ENCODE results near the gene HCRTR1. TPM values are rescaled to one million over a fixed set of nuclear protein-coding genes. Genes with fewer than 3 reads are reported as not detected.
A peak's percentile ranks its signal among the peaks of the same experiment; 100 is the strongest.

The HCRTR1 gene
- total RNA-seq, result not detected

DNA sequence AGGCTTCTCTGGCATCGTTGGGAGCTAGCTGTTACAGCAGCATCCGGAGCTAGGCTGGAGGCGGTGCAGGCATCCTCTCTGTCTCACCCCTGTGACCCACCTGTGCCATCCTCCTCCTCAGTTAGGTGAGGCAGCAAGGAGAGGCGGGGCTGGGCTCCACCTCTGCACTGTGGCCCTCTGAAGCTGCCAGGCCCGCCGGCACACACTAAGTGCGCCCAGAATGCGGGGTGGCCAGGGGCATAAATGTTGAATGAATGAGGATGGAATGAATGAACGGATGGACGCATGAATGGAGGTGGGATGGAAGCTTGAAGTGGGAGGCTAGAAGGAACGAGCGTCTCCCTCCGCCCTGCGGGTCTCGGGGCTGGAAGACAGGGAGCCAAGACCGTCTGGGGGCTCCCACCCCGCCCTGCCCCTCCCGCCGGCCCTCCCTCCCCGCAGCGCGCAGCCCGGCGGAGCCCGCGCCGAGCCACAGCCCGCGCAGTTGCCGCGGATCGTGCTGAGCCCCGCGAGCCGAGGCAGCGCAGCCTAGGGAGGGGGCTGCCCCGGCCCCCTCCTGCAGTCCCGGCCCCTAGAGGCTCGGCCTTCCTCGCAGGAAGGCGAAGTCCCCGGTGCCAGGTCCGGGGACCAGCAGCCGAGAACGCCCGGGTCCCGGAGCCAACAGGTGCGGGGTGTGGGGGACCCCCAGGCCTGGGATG lies at the start of gene HCRTR1:
HCRTR1 (plus strand) TSS at position 472 of the 698 bp plus-strand sequence. CDS start 1,504 bp downstream, outside the sequence.
- H3K4me1 Mint-ChIP-seq (ENCODE audit: low read depth), result peaks cover 2% of the 10 kb centered on the region
- ATAC-seq (peak; percentile 21), DNase-seq (no peak)
- no peak within 1 kb of the TSS for H3K27ac Mint-ChIP-seq
- POLR2A ChIA-PET, result no interaction called here
- no peak within 1 kb of the TSS for H3K4me3 Mint-ChIP-seq
- H3K27me3 Mint-ChIP-seq (ENCODE audit: low read depth), result peaks cover 20% of the 10 kb centered on the region
- CTCF ChIA-PET, result interaction anchor here (0.6 to 1.5 kb wide), 11 partner anchors 10 to 68 kb away, joined by 3 to 9 read pairs (median 4); no protein-coding TSS in a partner anchor
- no peaks in the 10 kb centered on the region for H3K36me3 Mint-ChIP-seq (ENCODE audit: low read depth)
- H3K9me3 Mint-ChIP-seq (ENCODE audit: insufficient read depth), result no peaks in the 10 kb centered on the region

DNA sequence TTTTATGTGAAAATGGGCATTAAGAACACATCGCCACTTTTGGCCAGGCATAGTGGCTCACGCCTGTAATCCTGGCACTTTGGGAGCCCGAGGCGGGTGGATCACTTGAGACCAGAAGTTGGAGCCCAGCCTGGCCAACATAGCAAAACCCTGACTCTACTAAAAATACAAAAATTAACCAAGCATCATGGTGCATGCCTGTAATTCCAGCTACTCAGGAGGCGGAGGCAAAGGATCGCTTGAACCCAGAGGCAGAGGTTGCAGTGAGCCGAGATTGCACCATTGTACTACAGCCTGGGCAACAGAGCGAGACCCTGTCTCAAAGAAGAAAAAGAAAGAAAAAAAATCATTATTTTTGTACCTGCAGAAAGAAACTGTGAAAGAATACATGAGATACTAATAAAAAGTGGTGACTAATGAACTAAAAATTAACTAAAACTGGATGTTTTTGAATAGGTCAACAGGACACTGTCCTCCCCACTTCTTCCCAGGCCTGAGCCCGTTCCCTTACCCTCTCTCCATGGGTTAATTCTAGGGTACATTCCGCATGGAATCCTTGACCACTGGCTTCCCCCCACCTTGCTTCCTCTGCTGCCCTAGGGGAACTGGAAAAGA lies 49.4 kb upstream of the HCRTR1 start:
- POLR2A ChIA-PET, result no interaction called here
- Mint-ChIP-seq H3K4me3 (no peak overlapping the region), H3K27ac (no peak overlapping the region), H3K9me3 (ENCODE audit: insufficient read depth) (no peaks in the 10 kb centered on the region), H3K4me1 (ENCODE audit: low read depth) (no peaks in the 10 kb centered on the region), H3K27me3 (ENCODE audit: low read depth) (peaks cover 18% of the 10 kb centered on the region), H3K36me3 (ENCODE audit: low read depth) (no peaks in the 10 kb centered on the region)
- DNase-seq (no peak), ATAC-seq (no peak)
- CTCF ChIA-PET, result interaction anchor here (1.0 to 2.5 kb wide), 2 partner anchors 19 to 221 kb away, joined by 3 to 9 read pairs; no protein-coding TSS in a partner anchor

DNA sequence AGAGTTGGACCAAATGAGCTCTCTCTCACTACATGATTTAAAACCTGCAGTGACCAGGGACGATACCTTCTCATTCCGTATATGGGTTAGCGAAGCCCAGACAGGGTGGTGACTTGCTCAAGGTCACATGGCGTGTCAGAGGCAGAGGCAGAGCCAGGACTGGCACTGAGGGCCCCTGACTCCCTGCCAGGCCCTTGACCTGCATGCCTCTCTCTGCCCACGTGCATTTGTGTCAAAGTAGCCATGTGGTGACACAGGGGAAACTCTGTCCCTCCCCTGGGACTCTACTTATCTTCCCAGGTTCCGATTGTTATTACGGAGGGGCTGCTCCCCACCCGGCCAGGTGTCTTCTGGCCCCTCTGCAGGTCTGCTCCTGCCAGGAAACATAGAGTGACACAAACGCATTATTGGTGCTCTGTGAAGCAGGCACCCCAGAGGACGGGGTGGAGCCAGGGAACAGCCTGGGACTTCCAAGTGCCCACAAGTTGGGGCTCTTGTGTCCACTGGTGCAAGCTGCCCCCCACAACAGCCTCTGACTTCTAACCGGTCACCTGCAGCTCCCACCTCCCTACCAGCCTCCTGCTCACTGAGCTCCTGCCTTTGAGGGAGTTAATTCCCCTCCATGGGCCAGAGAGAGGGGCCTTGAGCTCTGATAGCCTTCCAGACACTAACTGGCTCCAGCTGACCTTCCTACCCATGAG lies 48.4 kb upstream of the HCRTR1 start:
- H3K4me3 Mint-ChIP-seq, result no peak overlapping the region
- H3K9me3 Mint-ChIP-seq (ENCODE audit: insufficient read depth), result no peaks in the 10 kb centered on the region
- no peak for ATAC-seq
- H3K36me3 Mint-ChIP-seq (ENCODE audit: low read depth), result no peaks in the 10 kb centered on the region
- no peaks in the 10 kb centered on the region for H3K4me1 Mint-ChIP-seq (ENCODE audit: low read depth)
- no peak overlapping the region for H3K27ac Mint-ChIP-seq
- CTCF ChIA-PET, result interaction anchor here (1.0 to 2.5 kb wide), 3 partner anchors 20 to 220 kb away, joined by 3 to 9 read pairs (median 7); no protein-coding TSS in a partner anchor
- peaks cover 18% of the 10 kb centered on the region for H3K27me3 Mint-ChIP-seq (ENCODE audit: low read depth)
- no peak for DNase-seq
- POLR2A ChIA-PET, result no interaction called here

DNA sequence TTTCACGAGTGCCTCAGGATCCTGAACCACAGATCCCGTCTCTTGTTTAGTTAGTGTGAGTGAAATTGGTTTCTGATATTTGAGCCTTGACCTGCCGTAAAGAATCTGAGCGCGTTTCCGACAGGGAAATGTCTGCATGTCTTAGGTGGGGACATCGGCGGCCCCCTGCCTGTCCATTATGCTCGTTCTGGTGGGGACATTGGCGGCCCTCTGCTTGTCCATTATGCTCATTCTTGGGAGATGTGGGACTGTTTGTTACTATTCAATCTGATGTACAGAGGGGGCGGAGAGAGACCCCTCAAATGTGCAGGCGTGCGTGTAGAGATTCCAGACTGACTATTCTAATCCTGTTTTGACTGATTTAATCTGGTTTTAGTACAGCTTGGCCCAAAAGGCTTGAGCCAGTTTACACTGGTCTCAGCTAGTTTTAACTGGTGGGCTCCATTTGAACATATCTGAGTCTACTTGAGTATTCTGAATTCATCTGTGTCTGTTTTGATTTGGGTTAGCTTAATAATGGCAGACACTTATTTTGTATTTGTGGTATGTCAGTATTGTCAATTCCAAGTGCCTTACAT lies 47.8 kb upstream of the HCRTR1 start:
- DNase-seq (no peak), ATAC-seq (no peak)
- Mint-ChIP-seq H3K4me1 (ENCODE audit: low read depth) (no peaks in the 10 kb centered on the region), H3K27me3 (ENCODE audit: low read depth) (peaks cover 18% of the 10 kb centered on the region), H3K27ac (no peak overlapping the region), H3K36me3 (ENCODE audit: low read depth) (no peaks in the 10 kb centered on the region), H3K4me3 (no peak overlapping the region), H3K9me3 (ENCODE audit: insufficient read depth) (no peaks in the 10 kb centered on the region)
- ChIA-PET CTCF (interaction anchor here (2.4 to 2.5 kb wide), 2 partner anchors 24 to 219 kb away, joined by 7 to 9 read pairs; no protein-coding TSS in a partner anchor), POLR2A (no interaction called here)

DNA sequence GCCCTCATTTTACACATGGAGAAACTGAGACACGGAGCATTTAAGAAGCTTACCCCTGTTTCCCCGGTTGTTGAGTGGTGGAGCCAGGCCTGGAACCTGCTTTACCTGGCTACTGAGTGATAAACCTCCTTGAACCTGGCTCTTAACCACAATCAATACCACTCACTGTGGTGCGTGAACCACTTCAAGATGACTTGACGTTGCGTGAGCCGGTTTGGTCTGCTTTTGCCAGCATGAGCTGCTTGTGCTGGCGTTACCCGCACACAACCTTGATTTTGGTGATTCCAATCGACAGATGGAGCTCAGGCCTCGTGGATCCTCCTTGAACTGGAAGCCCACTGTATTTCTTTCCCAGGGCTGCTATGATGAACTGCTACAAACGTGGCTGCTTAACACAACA lies 47.3 kb upstream of the HCRTR1 start:
- Mint-ChIP-seq H3K4me3 (no peak overlapping the region), H3K9me3 (ENCODE audit: insufficient read depth) (no peaks in the 10 kb centered on the region), H3K4me1 (ENCODE audit: low read depth) (no peaks in the 10 kb centered on the region), H3K27ac (no peak overlapping the region), H3K27me3 (ENCODE audit: low read depth) (peaks cover 18% of the 10 kb centered on the region), H3K36me3 (ENCODE audit: low read depth) (no peaks in the 10 kb centered on the region)
- ATAC-seq, result no peak
- ChIA-PET POLR2A (no interaction called here), CTCF (interaction anchor here (2.4 to 2.5 kb wide), 2 partner anchors 23 to 219 kb away, joined by 7 to 9 read pairs; no protein-coding TSS in a partner anchor)
- no peak for DNase-seq

DNA sequence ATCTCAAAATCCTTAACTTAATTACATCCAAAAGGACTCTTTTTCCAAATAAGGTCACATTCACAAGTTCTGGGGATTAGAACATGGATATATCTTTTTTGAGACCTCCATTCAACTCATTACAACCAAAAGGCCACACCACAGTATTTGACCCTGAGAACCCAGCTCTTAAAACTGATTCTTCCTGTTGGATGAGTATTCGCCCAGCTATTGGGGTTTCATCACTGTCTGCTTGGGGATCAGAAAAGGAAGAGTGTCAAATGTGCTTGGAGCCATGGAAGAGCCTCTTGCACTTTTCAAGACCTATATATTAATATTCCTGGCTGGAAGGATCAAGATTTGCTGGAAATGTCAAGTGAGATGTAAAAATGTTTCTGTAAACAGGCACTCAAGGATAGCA lies 46.6 kb upstream of the HCRTR1 start:
- Mint-ChIP-seq H3K9me3 (ENCODE audit: insufficient read depth) (no peaks in the 10 kb centered on the region), H3K36me3 (ENCODE audit: low read depth) (no peaks in the 10 kb centered on the region), H3K4me1 (ENCODE audit: low read depth) (no peaks in the 10 kb centered on the region), H3K27ac (no peak overlapping the region), H3K4me3 (no peak overlapping the region), H3K27me3 (ENCODE audit: low read depth) (peaks cover 16% of the 10 kb centered on the region)
- no peak for DNase-seq
- no peak for ATAC-seq
- ChIA-PET POLR2A (interaction anchor here (0.5 kb wide), 1 partner anchor 311 kb away, joined by 3 read pairs; no protein-coding TSS in a partner anchor), CTCF (interaction anchor here (0.7 to 2.4 kb wide), 3 partner anchors 22 to 393 kb away, joined by 3 to 7 read pairs (median 3); no protein-coding TSS in a partner anchor)

DNA sequence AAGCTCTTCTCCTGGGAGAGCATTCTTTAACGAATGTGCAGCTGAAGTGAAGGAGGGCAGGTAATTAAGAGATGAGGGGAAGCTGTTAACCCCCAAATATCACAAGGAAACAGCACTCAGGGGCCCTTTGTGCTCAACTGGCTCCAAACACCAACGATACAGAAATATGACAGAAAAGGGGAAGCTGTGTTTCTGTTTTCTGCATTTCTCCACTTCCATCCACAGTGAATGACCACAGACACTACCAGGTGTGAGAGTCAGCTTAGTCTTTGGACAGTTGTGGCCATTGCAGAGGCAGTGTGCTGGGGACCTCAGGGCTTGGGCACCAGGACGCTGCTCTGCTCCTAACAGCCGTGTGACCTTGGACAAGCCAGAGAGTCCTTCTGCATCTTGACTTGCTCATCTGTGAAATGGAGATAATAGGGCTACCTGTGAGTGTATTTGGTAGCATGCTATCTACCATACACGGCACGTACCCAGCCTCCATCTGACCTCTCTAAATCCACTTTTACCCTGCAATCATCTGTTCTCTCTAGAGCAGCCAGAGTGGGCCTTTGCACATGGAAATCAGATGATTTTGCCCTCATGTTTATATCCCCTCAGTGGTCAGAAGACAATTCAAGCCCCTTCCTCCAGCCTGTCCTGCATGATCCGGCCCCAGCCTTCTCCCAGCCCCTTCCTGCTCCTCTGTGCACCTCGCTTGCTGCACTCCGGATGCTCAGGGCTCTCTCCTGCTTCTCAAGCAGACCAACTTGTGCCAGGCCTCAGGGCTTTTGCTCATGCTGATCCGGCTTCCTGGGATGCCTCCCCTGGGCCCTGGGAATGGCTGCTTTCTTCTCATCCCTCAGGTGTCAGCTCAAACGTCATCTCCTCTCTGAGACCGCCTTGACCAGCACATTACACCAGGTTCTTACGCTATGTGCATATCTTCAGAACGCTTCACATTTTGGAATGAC lies 45.9 kb upstream of the HCRTR1 start:
- Mint-ChIP-seq H3K27ac (no peak overlapping the region), H3K4me1 (ENCODE audit: low read depth) (no peaks in the 10 kb centered on the region), H3K9me3 (ENCODE audit: insufficient read depth) (no peaks in the 10 kb centered on the region), H3K4me3 (no peak overlapping the region), H3K36me3 (ENCODE audit: low read depth) (no peaks in the 10 kb centered on the region), H3K27me3 (ENCODE audit: low read depth) (peaks cover 11% of the 10 kb centered on the region)
- POLR2A ChIA-PET, result interaction anchor here (0.5 kb wide), 1 partner anchor 312 kb away, joined by 3 read pairs; no protein-coding TSS in a partner anchor
- DNase-seq (no peak), ATAC-seq (no peak)
- CTCF ChIA-PET, result interaction anchor here (0.7 to 2.4 kb wide), 3 partner anchors 22 to 392 kb away, joined by 3 to 7 read pairs (median 3); no protein-coding TSS in a partner anchor

DNA sequence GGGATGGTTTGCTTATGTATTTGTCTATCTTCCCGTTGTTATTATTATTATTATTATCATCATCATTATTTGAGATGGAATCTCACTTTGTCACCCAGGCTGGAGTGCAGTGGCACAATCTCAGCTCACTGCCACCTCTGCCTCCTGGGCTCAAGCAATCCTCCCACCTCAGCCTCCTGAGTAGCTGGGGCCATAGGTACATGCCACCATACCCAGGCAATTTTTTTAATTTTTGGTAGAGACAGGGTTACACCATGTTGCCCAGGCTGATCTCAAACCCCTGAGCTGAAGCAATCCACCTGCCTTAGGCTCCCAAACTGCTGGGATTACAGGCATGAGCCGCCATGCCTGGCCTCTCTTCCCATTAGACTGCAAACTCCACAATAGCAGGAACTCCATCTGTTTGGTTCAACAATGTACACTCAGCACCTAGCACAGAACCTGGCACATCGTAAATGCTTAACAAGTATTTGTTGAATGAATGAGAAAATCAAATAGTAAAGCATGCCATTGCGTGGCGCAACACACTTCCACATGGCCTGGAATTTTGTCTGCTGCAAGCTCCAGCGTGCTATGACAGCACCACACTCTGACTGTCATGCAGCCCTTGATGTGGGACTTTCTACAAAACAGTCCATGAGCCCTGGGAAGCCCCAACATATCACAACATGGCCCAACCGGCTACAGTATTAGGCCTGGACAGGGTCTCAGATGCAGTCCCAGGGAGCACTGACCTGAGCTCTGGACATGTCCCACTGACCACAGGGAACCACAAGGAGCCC lies 45.0 kb upstream of the HCRTR1 start:
- ATAC-seq, result no peak
- H3K36me3 Mint-ChIP-seq (ENCODE audit: low read depth), result no peaks in the 10 kb centered on the region
- H3K9me3 Mint-ChIP-seq (ENCODE audit: insufficient read depth), result no peaks in the 10 kb centered on the region
- no peaks in the 10 kb centered on the region for H3K4me1 Mint-ChIP-seq (ENCODE audit: low read depth)
- no peak overlapping the region for H3K4me3 Mint-ChIP-seq
- DNase-seq, result peak; percentile 8
- no peak overlapping the region for H3K27ac Mint-ChIP-seq
- peaks cover 14% of the 10 kb centered on the region for H3K27me3 Mint-ChIP-seq (ENCODE audit: low read depth)
- ChIA-PET CTCF (no interaction called here), POLR2A (no interaction called here)

DNA sequence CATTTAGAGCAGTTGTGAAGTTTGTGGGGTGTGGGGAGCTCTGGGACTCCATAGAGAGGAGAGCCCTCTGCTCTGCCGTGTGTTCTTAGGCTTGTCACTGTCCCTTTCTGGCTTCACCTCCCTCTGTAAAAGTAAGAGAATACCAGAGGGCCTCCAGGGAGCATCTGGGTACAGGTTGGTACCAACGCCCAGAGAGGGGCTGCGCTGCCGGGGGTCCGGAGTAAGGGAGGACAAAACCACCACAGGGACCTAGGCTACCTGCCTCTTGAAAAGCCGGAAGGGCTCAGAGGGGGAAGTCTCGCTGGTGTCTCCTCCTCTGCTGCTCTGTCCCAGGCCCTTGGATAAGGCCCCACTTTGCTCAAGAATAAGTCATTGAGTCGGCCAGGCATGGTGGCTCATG lies 44.2 kb upstream of the HCRTR1 start:
- CTCF ChIA-PET, result no interaction called here
- POLR2A ChIA-PET, result no interaction called here
- no peak overlapping the region for H3K4me3 Mint-ChIP-seq
- H3K36me3 Mint-ChIP-seq (ENCODE audit: low read depth), result no peaks in the 10 kb centered on the region
- no peak for ATAC-seq
- H3K27ac Mint-ChIP-seq, result no peak overlapping the region
- H3K9me3 Mint-ChIP-seq (ENCODE audit: insufficient read depth), result no peaks in the 10 kb centered on the region
- H3K27me3 Mint-ChIP-seq (ENCODE audit: low read depth), result peaks cover 13% of the 10 kb centered on the region
- H3K4me1 Mint-ChIP-seq (ENCODE audit: low read depth), result no peaks in the 10 kb centered on the region
- peak; percentile 9 for DNase-seq

DNA sequence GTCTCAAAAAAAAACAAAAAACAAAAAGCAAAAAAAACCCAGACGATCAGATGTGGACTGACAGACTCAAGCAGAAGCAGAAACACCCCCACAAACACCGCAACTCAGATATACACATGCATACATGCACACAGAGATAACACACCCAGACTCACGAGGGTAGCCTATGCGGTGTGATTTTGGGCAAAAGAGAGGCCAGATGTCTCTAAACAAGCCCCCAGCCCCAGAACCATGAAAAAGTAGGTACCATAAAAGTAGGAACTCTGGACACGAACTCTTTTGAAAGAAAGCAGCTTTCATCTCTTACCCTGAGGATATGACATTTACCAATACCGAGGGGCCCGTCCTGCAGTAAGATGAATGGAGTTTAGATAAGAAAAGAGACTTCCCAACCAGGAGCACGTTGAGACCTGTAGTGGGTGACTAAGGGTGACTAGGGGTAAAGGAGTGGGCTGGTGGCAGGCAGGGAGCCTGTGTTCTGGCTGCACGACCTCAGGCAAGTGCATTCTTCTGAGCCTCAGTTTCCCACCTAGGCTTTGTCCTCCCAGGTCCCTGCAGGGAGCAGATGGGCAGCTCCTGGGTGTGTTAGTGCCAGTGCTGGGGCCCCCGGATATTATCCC lies 42.6 kb upstream of the HCRTR1 start:
- POLR2A ChIA-PET, result no interaction called here
- DNase-seq, result no peak
- H3K27me3 Mint-ChIP-seq (ENCODE audit: low read depth), result peaks cover 10% of the 10 kb centered on the region
- CTCF ChIA-PET, result no interaction called here
- no peaks in the 10 kb centered on the region for H3K4me1 Mint-ChIP-seq (ENCODE audit: low read depth)
- no peaks in the 10 kb centered on the region for H3K36me3 Mint-ChIP-seq (ENCODE audit: low read depth)
- H3K4me3 Mint-ChIP-seq, result no peak overlapping the region
- ATAC-seq, result no peak
- H3K9me3 Mint-ChIP-seq (ENCODE audit: insufficient read depth), result no peaks in the 10 kb centered on the region
- no peak overlapping the region for H3K27ac Mint-ChIP-seq
